SW 1271 (cell line): ENCODE measurements around the gene DIDO1.

Source experiments
- DNase-seq, 2 experiments: peaks; one replicate each; lab custom pipeline; 2025; lab: John Stamatoyannopoulos, UW

DIDO1 gene

DNA sequence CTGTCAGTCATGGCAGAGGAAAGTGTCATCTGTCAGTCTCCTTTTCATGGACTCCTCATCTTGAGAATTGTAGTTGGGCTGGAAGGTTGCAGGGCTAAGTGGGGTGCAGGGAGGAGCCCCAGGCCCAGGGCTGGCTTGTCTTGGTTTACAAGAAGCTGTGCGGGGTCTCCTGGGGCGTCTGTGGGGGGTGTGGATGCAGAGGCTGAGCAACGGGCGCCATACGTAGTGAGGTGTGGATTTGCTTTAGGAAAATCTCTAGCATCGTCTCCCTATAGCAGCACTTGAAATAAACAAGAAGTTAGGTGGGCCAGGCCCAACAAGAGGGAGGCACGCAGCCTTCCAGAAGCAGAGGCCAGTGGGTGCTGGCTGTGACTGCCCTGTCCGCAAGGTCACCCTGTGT is 24.4 kb upstream of the DIDO1 start:
- no peak for DNase-seq

DNA sequence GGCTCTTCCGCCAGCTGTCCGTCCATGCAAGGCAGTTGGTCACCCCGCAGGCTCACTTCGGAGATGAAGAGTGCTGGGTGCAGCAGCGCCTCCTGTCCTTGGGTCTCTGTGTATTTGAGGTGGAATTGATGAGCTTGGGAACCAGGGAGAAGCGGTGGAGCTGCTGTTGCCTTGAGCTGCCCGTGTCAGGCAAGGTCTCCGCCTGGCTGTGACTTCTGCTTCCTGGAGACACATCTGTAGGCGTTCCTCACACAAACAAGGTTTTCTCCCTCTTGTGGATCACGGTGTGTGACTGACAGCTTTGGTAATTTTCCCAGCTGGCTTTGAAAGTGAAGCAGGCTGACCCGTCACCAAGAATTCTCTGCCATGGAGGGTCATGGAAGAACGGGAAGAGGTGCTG is 23.7 kb upstream of the DIDO1 start:
- no peak for DNase-seq

GRCh38 chr20:62949153-62949821 is 23.0 kb upstream of the DIDO1 start:
- DNase-seq: no peak

DNA sequence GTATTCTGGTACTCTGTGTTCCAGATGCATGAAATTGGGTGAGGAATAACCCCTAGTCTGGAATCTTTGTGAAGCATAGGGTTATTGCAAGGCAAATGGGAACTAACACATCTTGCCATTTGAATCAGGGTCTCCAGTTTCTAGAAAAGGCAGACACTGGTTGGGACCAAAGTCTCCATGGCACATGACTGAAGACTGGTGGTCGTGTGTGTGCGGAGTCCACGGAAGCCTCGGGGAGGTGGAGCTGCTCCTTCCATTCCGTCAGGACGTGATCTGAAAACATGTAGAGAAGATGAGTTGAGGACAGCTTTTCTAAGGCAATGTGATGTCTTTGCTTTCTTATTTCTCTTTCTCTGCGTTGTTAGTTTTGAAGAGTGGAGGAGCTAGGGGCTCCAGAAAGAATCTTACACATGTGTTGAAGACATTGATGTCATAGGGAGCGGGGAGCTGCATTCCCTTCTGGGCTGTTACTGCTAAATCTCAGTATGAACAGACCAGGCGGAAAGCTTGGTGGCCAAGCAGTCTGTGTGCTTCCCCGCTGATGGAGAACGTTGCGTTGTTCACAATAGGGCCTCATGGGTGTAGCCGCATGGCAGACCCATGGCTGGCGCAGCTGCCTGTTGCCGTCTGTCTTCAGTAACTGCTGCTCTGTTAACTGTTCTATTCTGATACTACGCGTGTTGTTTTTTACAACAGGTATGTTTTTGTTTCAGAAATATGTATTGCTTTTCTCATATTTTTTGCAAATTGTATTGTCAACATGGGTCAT is 21.4 kb upstream of the DIDO1 start:
- DNase-seq: no peak

DNA sequence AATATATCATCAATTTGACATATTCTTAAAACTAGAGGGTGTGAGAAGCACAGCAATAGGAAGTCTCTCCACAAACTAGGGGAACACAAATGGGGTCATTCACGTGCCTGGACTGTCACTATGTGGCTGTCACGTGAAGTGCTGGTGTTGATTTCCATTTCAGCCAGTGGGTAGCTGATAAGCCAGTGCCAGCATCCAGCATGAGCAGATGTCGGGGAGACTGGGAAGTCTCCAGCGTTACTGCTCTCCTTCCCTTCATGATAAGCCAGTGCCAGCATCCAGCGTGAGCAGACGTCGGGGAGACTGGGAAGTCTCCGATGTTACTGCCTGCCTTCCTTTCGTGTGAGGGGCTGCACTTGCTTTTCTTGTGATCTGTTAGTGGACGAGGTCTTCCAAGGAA is 20.6 kb upstream of the DIDO1 start:
- no peak for DNase-seq

DNA sequence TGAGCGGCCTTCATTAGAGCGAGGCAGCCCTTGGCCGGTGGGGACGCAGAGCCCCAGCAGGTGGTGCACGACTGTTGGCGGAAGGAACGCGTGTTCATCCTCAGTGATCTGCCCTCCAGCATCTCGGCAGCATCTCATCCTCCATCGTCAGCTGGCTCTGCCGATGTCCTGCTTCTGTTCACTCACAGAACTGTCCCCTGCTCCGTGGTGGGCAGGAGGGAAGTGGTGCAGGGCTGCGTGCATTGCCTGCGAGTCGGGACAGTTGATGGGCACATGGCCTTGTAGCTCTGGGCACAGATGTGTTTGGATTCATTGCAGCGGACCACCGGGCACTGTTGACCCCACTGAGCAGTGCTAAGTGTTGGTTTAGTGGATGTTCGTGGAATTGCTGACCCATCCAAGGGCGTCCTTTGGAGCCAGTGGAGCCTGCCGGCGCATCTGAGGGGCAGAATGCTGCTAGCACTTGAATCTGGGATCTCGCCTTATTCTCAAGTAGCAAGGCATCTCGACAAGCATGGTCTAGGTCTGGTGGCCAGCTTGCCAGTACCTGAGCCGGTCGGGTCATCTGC is 19.6 kb upstream of the DIDO1 start:
- DNase-seq: no peak

- no peak for DNase-seq
Measured at GRCh38 chr20:62944746-62945145, 18.4 kb upstream of the DIDO1 start.

DNA sequence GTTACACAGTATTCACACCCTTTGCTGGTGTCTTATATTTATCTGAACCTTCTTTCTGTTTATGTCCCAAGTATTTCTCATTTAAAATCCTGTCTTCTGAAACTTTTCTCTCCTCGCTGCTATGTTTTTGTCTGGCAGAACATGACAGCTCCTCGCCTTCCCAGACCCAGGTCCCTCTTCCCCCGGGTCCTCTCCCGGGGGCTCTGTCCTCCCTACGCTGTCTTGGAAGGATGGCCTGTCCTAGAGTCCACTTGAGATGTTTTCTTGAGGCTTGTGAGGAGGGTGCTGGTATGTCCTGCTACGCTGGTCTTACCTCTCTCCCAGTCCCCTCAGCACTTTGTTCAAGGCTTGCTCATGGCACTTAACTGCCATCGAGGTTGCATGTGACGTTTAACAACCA is 17.9 kb upstream of the DIDO1 start:
- DNase-seq: no peak

GRCh38 chr20:62943396-62943795 is 17.1 kb upstream of the DIDO1 start:
- no peak for DNase-seq

GRCh38 chr20:62942456-62942855 is 16.2 kb upstream of the DIDO1 start:
- DNase-seq: no peak

GRCh38 chr20:62941792-62942191 is 15.5 kb upstream of the DIDO1 start:
- DNase-seq: no peak

- DNase-seq: no peak
Measured at GRCh38 chr20:62940875-62941274, 14.6 kb upstream of the DIDO1 start.

DNA sequence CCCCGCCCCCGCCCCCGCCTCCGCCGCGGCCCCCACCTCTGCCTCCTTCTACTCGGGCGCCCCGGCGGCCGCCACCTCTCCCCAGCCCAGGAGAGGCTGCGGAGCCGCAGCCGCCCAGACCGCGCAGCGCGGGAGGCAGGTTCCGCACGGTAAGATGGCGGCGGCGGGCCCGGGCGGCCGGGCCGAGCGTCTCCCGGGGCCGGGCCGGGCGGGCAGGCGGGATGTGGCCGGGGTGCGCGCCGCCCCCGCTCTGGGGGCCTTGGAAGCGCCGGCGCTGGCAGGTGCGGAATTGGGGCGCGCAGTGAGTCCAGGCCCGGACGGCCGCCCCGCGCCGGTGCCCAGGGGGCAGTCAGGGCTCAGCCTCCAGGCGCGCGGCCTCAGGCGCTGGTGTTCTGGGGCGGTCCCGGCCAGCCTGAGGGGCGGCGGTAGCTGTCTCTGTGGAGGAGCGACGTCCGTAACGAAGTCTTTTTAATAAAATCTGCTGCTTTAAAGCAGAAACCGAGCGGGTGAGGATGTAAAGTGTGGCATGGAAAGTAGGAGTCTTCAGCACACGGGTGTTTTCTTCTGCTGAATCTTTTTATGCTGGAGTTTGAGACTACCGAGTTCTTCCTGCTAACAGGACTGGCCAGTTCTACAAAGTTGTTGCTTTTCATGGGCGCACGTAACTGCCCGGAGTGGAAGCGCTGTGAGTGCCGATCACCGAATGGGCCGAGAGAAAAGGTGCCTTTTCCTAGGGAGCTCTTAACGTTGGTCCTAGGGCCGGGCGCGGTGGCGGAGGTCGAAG is 12.0 kb upstream of the DIDO1 start, which contains the start of gene GID8:
GID8 (plus strand) TSS at position 43 of the 784 bp plus-strand sequence. CDS start 3,356 bp downstream, outside the sequence.
- peak in 1 of 2 experiments; percentile 42 for DNase-seq

DNA sequence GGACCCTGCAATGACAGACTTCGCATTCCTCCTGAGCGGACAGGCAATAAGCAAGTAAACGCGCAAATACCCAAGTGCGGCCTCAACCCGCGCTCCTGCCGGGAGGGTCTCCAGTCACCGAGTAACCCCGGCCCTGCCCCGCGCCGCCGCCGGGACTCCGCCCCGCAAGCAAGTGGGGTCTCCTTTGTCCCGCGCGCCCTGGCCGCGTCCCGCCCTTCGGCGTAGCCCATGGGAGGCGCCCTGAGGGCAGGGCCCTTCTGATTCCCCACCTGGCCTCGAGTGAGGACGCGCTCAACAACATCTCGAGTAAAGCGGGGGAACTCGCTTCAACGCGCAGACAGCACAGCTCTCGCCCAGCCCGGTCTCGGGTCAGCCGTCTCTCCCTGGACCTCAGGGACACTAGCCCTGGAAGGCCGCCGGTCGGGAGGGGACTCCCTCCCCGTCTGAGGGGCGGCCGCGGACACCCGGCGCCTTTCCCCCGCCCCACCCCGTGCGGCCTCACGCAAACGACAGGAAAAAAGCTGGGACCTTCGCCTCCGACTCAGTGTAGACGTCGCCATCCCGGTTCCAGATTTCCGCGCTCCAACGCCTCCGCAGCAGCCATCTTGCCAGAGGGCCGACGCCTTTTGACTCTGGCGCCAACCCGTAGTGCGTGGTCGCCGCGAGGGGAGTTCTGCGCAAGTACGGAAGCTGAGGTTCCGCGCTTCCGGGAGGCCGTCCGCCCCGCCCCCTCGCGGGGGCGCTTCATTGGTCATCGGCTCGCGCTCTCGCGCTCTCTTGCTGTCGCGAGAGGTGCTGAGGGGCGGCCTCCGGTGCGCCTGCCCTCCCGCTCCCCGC is 11.2 kb upstream of the DIDO1 start:
- peak; percentile 85 to 96 for DNase-seq

DNA sequence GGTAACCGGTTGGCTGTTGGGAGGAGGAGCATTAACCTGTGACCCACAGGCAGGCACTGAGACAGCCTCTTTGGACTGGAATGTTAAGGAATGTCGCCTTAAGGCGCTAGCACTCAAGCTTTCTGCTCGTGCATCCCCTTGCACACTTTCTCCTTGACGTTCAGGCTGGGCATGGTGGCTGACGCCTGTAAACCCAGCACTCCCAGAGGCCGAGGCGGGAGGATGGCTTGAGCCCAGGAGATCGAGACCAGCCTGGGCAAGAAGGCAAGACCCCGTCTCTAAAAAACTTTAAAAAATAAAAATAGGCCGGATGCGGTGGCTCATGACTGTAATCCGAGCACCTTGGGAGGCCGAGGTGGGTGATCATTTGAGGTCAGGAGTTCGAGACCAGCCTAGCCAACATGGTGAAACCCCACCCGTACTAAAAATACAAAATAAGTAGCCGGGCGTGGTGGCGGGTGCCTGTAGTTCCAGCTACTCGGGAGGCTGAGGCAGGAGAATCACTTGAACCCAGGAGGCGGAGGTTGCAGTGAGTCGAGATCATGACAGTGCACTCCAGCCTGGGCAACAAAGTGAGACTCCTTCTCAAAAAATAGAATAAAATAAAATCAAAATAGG is 9.8 kb upstream of the DIDO1 start:
- no peak for DNase-seq

- DNase-seq: no peak
Measured at GRCh38 chr20:62935204-62935967, 9.1 kb upstream of the DIDO1 start.

DNA sequence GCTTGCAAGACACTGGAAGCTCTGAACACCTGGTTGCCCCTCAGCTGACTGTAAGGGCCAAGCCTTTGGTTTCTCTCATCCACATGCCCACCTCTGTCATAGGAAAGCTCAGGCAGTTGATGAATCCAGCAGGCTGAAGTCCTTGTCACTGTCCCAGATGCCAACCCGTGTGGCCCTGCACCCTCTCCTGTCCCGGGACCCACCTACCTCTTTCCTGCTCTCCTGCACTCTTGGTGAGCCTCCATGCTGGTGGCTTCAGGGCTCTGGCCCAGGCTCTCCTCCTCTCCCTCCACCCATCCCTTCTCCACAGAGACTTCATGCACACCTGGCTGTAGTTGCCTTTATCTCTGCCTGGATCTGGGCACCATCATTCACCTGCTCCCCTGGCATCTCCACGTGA is 7.7 kb upstream of the DIDO1 start:
- DNase-seq: no peak

GRCh38 chr20:62931464-62931863 is 5.2 kb upstream of the DIDO1 start:
- no peak for DNase-seq

DNA sequence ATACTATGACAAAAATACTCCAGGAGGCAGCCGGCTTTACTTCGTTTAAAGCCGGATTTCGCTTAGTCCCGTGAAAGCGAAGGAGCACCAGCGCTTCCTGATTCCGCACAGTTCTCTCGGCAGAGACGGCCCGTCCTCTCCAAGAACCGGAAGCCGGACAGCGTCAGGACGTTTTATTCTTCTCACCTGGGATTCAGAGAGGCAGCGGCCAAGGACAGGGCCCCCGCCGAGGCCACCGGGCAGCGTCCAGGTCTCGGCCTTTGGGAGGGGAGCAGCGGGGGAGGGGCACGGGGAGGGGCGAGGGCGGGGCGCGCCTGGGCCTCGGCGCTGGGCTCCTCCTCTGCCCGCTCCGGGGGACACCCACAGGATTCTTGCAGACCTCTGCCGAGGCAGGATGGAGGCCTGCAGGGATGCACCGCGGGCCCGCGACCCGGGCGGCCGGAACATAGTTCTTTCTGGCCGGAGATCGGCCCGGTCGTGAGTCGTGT is 2.8 kb upstream of the DIDO1 start:
- DNase-seq: peak in 1 of 2 experiments; percentile 31
